T-helper 9 cell (primary cell): ENCODE results near the gene CLK2.

Experiments
- DNase-seq: peaks from one replicate; pipeline ENCODE4 v3.0.0-alpha.2; 2020
- total RNA-seq, 2 donors: gene quantifications; one replicate each; lab custom pipeline; 2026; lab: John Stamatoyannopoulos, UW

The CLK2 gene
- 63.7 to 83.0 reads per million in 2 donors for total RNA-seq

DNA sequence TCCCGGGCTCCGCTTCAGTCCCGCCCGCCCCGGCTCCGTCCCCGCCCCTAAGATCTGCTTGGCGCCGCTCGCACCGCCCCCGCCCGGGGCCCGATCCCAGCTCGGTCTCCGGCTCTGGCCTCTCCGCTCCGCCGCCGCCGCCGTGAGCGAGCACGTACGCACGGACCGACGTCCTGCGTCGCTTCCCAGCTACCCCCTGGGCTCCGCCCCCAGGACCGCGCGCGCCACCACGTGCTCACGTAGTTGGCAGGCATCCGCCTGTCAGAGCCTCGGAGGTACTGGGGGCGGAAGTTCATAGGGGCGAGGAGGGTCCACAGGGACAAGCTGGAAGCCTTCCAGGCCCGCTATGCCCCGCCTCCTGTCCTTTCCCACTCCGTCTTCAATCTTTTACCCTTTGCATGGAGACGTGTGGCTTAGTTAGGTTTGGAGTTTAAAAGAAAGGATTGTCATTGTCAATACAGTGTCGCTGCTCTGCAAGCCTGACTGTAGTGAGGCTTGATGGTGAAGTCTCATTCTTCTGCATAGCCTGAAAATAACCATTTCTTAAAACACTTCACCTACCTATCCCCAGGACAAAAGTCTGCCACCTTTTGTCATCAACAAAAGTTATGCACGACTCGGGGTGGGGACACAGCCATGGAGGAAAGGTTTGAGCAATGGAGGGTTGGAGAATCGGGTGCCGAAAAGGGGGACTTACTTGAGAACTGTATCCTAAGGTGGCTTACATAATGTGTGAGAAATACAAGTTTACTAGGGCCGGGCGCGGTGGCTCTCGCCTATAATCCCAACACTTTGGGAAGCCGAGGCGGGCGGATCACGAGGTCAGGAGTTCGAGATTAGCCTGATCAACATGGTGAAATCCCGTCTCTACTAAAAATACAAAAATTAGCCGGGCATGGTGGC, at the start of gene CLK2:
Gene CLK2, minus strand, starts transcription at position 162 of the 903 bp plus-strand sequence. CDS start 2,527 bp downstream, outside the sequence.
- peak; percentile 90 for DNase-seq

DNA sequence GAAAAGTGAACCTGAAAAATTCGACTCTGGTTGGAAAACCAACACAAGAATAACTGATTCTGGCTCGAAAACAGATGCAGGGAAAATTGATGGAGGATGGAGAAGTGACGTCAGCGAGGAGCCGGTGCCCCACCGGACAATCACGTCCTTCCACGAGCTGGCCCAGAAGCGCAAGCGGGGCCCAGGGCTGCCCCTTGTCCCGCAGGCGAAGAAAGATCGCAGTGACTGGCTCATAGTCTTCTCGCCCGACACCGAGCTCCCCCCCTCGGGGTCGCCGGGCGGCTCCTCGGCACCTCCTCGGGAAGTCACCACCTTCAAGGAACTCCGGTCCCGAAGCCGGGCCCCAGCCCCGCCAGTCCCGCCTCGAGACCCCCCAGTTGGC, 49.3 kb upstream of the CLK2 start:
- no peak for DNase-seq

- no peak for DNase-seq
These were observed 48.6 kb upstream of the CLK2 start for GRCh38 chr1:155321639-155322503.

DNA sequence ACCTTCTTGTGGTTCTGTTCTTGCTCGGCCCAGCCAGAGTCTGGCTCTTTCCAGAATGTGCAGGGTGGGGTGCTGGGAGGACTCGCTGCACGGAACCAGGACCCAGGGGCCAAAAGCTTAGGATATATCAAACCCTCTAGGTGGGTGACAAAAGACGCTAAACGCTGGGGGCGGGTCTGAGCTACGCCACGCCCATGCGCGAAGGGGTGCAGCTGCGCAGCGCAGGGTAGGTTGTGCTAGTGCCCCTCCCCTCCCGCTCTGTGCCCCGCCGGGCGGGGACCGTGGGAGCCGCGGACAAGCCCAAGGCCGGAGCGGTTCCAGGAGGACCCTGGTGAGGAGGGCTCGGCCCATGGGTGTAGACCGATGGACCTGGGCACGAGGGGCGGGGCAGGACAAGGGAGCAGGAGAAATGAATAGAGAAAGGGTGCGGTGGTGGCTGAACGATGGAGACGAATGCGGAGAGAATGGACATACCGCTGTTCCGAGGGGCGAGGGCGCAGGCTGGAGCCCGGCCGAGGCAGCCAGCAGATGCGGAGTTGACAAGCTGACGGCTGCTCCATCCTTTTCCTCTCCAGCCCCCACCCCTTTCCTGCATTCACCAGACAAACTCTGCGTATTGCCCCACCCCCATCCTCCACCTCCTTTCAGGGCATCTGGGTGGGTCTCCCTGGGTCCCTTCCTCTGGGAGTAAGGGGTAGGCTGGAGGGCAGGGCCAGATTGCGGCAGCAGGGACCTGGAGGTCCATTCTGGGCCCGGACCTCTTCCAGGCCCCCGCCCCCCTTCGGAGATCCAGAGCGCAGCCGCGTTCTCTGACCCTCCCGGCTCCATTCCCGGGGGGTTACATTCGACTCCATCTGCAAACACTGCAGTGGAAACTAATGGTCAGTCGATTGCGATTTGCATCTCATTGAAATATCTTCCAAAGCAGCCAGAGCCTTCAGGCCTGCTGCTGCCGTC, 47.6 kb upstream of the CLK2 start, which contains the start of gene RUSC1:
Gene RUSC1, plus strand, starts transcription at position 234 of the 957 bp plus-strand sequence. CDS start 880 bp downstream, outside the sequence.
- DNase-seq: peak; percentile 55

DNA sequence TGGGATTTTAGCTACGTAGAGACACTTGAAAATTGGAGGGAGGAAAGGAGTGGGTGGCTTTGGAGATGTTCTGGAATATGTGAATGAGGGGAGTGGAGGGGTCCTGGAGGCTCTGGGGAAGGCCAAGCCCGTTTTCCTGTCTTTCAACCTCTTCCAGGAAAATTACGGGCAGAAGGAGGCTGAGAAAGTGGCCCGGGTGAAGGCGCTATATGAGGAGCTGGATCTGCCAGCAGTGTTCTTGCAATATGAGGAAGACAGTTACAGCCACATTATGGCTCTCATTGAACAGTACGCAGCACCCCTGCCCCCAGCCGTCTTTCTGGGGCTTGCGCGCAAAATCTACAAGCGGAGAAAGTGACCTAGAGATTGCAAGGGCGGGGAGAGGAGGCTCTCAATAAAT, 46.9 kb upstream of the CLK2 start:
- no peak for DNase-seq

- no peak for DNase-seq
These were observed 46.2 kb upstream of the CLK2 start for GRCh38 chr1:155319536-155319935.

DNA sequence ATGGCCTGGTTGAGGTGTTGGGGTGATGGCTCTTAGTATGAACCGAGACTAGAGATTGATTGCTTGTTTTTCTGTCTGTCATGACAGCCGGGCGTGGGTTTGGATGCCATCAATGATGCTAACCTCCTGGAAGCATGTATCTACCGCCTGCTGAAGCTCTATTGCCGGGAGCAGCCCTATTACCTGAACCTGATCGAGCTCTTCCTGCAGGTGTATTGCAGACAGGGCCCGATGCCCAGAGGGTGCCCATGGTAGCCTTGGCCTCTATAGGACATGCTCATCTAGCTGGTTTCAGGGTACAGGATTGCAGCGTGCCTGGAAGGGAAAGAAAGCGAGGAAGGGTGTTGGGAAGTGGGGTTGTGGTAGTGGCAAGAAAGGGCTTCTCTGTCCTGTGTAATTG, 44.8 kb upstream of the CLK2 start:
- DNase-seq: no peak

GRCh38 chr1:155316922-155317321, 43.6 kb upstream of the CLK2 start:
- DNase-seq: no peak

GRCh38 chr1:155313261-155313660, 40.0 kb upstream of the CLK2 start:
- DNase-seq: no peak

GRCh38 chr1:155309423-155310021, 36.2 kb upstream of the CLK2 start:
- no peak for DNase-seq

- DNase-seq: peak; percentile 94
These were observed 35.5 kb upstream of the CLK2 start, which contains the start of gene FDPS for GRCh38 chr1:155308493-155309422. Gene FDPS, plus strand, starts transcription at chr1:155308866. Its CDS starts 924 bp downstream, at chr1:155309790.

DNA sequence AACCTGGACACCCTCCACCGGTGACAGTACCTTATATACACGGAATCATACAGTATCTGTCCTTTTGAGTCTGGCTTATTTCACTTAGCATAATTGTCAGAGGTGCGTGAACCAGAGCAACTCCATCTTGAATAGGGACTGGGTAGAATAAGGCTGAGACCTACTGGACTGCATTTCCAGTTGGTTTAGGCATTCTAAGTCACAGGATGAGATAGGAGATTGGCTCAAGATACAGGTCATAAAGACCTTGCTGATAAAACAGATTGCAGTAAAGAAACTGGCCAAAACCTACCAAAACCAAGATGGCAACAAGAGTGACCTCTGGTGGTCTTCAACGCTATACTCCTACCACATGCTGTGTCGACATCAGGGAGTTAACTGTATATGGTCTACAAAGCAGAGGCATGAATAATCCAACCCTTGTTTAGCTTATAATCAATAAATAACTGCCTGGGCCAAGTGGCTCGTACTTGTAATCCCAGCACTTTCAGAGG, 34.0 kb upstream of the CLK2 start:
- no peak for DNase-seq

GRCh38 chr1:155305881-155306391, 32.6 kb upstream of the CLK2 start:
- no peak for DNase-seq

GRCh38 chr1:155304558-155305063, 31.3 kb upstream of the CLK2 start:
- DNase-seq: no peak

DNA sequence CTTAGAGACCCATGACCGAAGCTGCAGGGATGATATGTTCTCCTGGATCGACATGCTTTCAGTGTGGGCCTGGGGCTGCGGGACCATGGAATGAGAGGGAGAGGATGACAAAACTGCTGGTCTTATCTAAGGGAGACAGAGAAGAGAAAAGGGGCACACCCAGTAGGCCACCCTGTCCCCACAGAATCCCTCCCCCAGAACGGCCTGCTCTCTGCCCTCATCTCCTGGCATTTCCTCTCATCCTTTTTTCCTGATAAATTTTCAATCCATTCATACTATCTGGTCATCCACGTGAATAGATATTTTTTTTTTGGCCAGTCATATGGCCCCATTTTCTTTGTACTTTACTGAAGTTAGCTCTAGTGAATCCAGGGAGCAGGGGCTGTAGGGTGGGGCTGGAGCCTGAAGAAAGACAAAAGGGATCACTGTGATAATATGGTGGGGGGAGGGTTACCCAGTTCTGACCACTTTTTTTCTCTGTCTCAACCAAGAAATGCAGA, 28.1 kb upstream of the CLK2 start, which contains the start of gene PKLR:
Gene PKLR, minus strand, starts transcription at position 97 of the 500 bp plus-strand sequence. Its CDS starts 43 bp downstream, at position 54.
- no peak for DNase-seq

- no peak for DNase-seq
These were observed 27.4 kb upstream of the CLK2 start for GRCh38 chr1:155300553-155301329.

GRCh38 chr1:155300024-155300423, 26.7 kb upstream of the CLK2 start:
- DNase-seq: no peak

GRCh38 chr1:155297384-155297783, 24.1 kb upstream of the CLK2 start:
- DNase-seq: no peak

- no peak for DNase-seq
These were observed 23.4 kb upstream of the CLK2 start for GRCh38 chr1:155296661-155297060.
